Kidney (tissue), 14 donors: ENCODE measurements around the gene DPCD. TPM values are rescaled to one million over a fixed set of nuclear protein-coding genes. Genes with fewer than 3 reads are reported as not detected.

Experiments used
- DNase-seq, 5 donors: peaks; one replicate each; pipeline ENCODE4 v3.0.0-alpha.2; 2013 to 2020
- FAIRE-seq: peaks from 2 replicates; lab custom pipeline; 2012; peaks lifted over from hg19 to GRCh38; lab: Jason Lieb, UNC
- H3K27ac ChIP-seq, 2 donors: one replicate each; pipeline ENCODE4 v1.7.0; 2013; ENCODE audit warnings: low read depth in 2 of 2, low read length in 2 of 2, inconsistent platforms in 1 of 2
- H3K27me3 ChIP-seq: one replicate; pipeline ENCODE4 v1.7.1; 2013; ENCODE audit warnings: low read length, inconsistent platforms; ENCODE audit not compliant: control insufficient read depth, insufficient read depth
- H3K36me3 ChIP-seq, 3 donors: one replicate each; pipeline versions ENCODE4 v1.7.0 to v1.7.1; 2013; ENCODE audit warnings: low read length in 3 of 3, control low read depth in 1 of 3, inconsistent platforms in 1 of 3; ENCODE audit not compliant: insufficient read depth in 3 of 3, control insufficient read depth in 2 of 3
- H3K4me1 ChIP-seq, 3 donors: one replicate each; pipeline versions ENCODE4 v1.7.0 to v1.7.1; 2013; ENCODE audit warnings: low read length in 3 of 3, inconsistent platforms in 1 of 3, low read depth in 1 of 3; ENCODE audit not compliant: control insufficient read depth in 2 of 3, insufficient read depth in 2 of 3
- H3K4me3 ChIP-seq, 3 donors: one replicate each; pipeline versions ENCODE4 v1.7.0 to v1.8.1; 2013; ENCODE audit warnings: low read length in 3 of 3, control low read depth in 1 of 3, inconsistent platforms in 1 of 3
- H3K9ac ChIP-seq, 3 donors: one replicate each; pipeline versions ENCODE4 v1.7.0 to v1.7.1; 2013; ENCODE audit warnings: low read length in 3 of 3, control low read depth in 1 of 3, inconsistent platforms in 1 of 3
- H3K9me3 ChIP-seq, 3 donors: one replicate each; pipeline versions ENCODE4 v1.7.0 to v1.7.1; 2013; ENCODE audit warnings: low read length in 3 of 3, control low read depth in 1 of 3, inconsistent platforms in 1 of 3; ENCODE audit not compliant: control insufficient read depth in 2 of 3, insufficient read depth in 1 of 3
- intact Hi-C: fragments of 100-400 bp; cut with DNase I; formaldehyde crosslinking; loops from one replicate; pipeline ENCODE4 v1.11.1; 2022
- polyA plus RNA-seq: library from polyadenylated mRNA; stranded (reverse); fragments of 350-450 nt; fragmentation: Illumina TruSeq; extraction: RNeasy Lipid Tissue Mini Kit (QIAGEN cat#74804); gene quantifications from one replicate; pipeline ENCODE4 v1.2.3, GENCODE V29; 2014; ENCODE audit warnings: low read depth, low replicate concordance; ENCODE audit not compliant: insufficient read depth
- total RNA-seq: library from RNA; stranded (reverse); fragmentation: NEBNext Ultra II Directional; extraction: Animal tissue kit (Norgen Biotek cat#: 25700); gene quantifications from one replicate; pipeline ENCODE4 v1.2.1, GENCODE V29; 2021
- TF ChIP-seq, protein P1 (sequence below): IDR thresholded peaks from 3 replicates; pipeline ENCODE4 v1.5.1; 2012; ENCODE audit warnings: mild to moderate bottlenecking, moderate library complexity, borderline replicate concordance; ENCODE audit not compliant: insufficient read depth; ENCODE audit errors: extremely low read depth
- donor health status: control.
- donor health status: control.
- donor health status: control.
- donor health status: control.
- donor health status: control.
- donor health status: DM: yes; HTN: yes; CAD: no.
- donor health status: Normal renal cell carcinoma (clear cell type).

DPCD gene
- total and polyA plus RNA-seq, 2 donors from 2014 or later: 26.4 to 63.1 TPM

DNA sequence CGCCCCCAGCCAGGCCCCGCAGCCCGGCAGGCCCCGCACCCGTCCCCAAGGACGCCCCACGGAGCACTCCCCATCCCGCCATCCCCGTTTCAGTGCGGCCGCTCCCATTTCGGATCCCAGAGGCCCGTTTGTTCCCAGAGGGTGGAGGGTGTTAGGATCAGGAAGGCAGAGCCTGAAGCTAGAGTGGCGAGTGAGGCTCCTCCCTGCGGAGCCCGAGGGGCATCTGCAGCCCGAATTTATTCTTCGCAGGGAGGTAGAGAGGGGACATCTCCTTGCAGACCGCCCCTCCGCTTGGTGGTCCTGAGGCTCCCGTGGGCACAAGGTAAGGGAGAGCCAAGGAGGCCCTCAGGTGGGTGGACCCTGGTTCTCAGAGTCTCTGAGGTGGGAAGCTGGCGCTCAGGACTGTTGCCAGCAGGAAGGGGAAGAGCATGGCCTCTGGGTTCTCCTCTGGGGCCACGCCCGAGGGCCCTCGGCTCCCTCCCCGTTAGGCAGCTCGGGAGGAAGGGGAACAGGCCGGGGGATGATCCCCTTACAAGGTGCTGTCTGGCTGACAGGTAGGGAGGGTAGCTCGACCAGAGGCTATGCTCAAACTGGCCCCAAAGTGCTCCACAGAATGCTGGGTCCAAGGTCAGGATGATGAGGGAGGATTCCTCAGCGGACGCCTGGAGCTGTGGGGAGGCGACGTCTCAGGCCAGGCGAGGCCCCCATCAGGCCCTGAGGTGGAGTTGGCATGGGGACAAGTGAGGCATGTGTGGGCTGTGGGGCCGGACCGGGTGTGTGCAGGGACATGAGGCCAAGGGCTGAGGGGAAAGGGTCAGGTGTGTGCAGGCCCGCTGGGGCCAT, 17.5 kb upstream of the DPCD start:
- peaks cover 0 to 10% (median 5%) of the 10 kb centered on the region in 3 donors for H3K9me3 ChIP-seq
- H3K36me3 ChIP-seq: no peaks in the 10 kb centered on the region
- FAIRE-seq: no peak
- H3K9ac ChIP-seq: peak overlapping the region in 1 of 3 donors; percentile 46
- DNase-seq: no peak
- peaks cover 0 to 18% (median 6%) of the 10 kb centered on the region in 3 donors for H3K4me1 ChIP-seq
- no peaks in the 10 kb centered on the region for H3K27me3 ChIP-seq
- intact Hi-C loops: no loop called here
- H3K27ac ChIP-seq: no peak overlapping the region
- TF ChIP-seq, protein P1, sequence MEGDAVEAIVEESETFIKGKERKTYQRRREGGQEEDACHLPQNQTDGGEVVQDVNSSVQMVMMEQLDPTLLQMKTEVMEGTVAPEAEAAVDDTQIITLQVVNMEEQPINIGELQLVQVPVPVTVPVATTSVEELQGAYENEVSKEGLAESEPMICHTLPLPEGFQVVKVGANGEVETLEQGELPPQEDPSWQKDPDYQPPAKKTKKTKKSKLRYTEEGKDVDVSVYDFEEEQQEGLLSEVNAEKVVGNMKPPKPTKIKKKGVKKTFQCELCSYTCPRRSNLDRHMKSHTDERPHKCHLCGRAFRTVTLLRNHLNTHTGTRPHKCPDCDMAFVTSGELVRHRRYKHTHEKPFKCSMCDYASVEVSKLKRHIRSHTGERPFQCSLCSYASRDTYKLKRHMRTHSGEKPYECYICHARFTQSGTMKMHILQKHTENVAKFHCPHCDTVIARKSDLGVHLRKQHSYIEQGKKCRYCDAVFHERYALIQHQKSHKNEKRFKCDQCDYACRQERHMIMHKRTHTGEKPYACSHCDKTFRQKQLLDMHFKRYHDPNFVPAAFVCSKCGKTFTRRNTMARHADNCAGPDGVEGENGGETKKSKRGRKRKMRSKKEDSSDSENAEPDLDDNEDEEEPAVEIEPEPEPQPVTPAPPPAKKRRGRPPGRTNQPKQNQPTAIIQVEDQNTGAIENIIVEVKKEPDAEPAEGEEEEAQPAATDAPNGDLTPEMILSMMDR: no peak
- H3K4me3 ChIP-seq: peak overlapping the region in 2 of 3 donors; percentile 23 to 64

DNA sequence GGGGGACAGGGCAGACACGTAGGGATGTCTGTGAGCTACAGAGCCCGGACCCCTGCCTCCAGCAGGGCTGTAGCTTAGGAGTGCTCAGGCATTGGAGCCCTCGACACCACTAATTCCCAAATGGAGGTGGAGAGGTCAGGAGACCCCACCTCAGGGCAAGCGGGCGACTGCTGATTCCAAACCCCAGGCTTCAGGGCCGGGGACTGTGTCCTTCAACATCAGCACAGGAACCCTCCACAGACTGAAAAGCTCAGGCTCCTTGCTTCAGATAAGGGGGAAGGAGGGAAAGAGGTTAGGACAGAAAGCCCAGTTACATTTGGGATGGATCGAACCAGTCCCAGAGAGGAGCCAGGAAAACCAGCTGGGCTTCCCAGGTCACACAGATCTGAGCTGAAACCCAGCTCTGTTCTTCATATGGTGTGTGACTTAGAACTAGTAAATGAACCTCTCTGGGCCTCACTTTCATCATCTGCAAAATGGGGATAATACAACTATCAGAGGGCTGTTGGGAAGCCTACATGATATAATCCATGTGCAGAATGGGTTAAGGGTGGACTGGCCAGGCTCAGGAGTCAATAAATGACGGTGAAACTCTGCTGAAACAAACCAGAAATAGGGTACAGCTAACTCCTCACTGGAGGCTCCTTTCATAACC, 16.7 kb upstream of the DPCD start:
- Histone ChIP-seq H3K9me3 (peaks cover 0 to 10% (median 5%) of the 10 kb centered on the region in 3 donors), H3K4me1 (peaks cover 0 to 16% (median 6%) of the 10 kb centered on the region in 3 donors), H3K36me3 (no peaks in the 10 kb centered on the region), H3K27ac (no peak overlapping the region), H3K4me3 (no peak overlapping the region), H3K9ac (no peak overlapping the region), H3K27me3 (no peaks in the 10 kb centered on the region)
- intact Hi-C loops: no loop called here
- DNase-seq (no peak), FAIRE-seq (no peak)
- TF ChIP-seq, protein P1: no peak

DNA sequence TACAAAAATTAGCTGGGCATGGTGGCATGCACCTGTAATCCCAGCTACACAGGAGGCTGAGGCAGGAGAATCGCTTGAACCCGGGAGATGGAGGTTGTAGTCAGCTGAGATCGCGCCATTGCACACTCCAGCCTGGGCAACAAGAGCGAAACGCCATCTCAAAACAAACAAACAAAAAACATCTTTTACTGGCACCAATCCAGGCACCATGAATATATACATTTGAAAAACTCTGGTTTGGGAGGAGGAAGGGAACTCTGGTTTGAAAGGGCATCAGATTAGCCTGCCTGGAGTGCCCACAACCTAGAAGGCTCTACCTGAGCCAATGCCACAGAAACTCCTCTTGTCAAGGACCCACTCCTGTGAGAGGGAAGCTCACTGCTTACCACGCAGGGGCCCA, 16.0 kb upstream of the DPCD start:
- Histone ChIP-seq H3K27ac (no peak overlapping the region), H3K4me3 (no peak overlapping the region), H3K9me3 (peaks cover 0 to 10% (median 5%) of the 10 kb centered on the region in 3 donors), H3K9ac (no peak overlapping the region), H3K4me1 (peaks cover 0 to 11% (median 6%) of the 10 kb centered on the region in 3 donors), H3K36me3 (no peaks in the 10 kb centered on the region), H3K27me3 (no peaks in the 10 kb centered on the region)
- intact Hi-C loops: no loop called here
- DNase-seq (no peak), FAIRE-seq (no peak)
- TF ChIP-seq, protein P1: no peak
